AG04449 (cell line): Measurements from ENCODE around the gene SNN.

Experiments used
- CTCF ChIA-PET: fragments of 350-600 bp; formaldehyde crosslinking; extraction: SDS; loops from one replicate; lab custom pipeline; 2021; ENCODE audit warnings: antibody characterized with exemption; lab: Yijun Ruan, JAX
- POLR2A ChIA-PET: fragments of 400-600, 350-600 bp; formaldehyde crosslinking; extraction: SDS; loops from one replicate; lab custom pipeline; 2020; ENCODE audit warnings: antibody characterized with exemption, inconsistent platforms; lab: Yijun Ruan, JAX
- DNase-seq: peaks from one replicate; pipeline ENCODE4 v3.0.0-alpha.2; 2010; ENCODE audit warnings: low read depth, low spot score
- H3K4me3 ChIP-seq: 2 replicates; pipeline ENCODE4 v1.5.1; 2011; ENCODE audit warnings: low read depth, mild to moderate bottlenecking, control low read depth, low read length
- TF ChIP-seq, protein P1 (sequence below): IDR thresholded peaks from one replicate; pipeline ENCODE4 v1.5.1; 2011; ENCODE audit warnings: mild to moderate bottlenecking, moderate library complexity, low read length, control low read depth, inconsistent platforms; ENCODE audit not compliant: insufficient read depth; ENCODE audit errors: missing control alignments

SNN gene

DNA sequence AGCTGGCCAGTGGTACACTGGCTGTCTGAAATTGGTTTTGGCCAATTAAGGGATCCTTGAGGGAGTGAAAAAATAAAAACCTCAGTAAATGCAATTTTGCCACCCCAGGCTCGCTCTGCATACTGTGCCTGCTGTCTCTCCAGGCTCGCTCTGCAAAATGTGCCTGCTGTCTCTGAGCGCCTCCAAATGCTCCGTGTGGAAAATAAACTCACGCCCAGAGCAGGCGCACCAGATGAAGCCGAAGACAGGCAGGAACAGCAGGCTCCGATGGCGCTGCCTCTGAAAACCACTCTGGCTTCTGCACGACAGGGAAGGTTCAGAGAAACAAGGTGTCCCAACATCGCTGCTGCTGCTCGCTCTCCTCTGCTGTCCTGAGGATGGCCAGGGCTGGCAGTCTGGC, 29.1 kb downstream of the SNN start:
- ChIA-PET POLR2A (no interaction called here), CTCF (interaction anchor here (1.1 to 2.5 kb wide), 3 partner anchors 17 to 163 kb away, joined by 4 to 18 read pairs (median 7); no protein-coding TSS in a partner anchor)
- DNase-seq, result no peak
- no peak overlapping the region for H3K4me3 ChIP-seq
- TF ChIP-seq, protein P1, sequence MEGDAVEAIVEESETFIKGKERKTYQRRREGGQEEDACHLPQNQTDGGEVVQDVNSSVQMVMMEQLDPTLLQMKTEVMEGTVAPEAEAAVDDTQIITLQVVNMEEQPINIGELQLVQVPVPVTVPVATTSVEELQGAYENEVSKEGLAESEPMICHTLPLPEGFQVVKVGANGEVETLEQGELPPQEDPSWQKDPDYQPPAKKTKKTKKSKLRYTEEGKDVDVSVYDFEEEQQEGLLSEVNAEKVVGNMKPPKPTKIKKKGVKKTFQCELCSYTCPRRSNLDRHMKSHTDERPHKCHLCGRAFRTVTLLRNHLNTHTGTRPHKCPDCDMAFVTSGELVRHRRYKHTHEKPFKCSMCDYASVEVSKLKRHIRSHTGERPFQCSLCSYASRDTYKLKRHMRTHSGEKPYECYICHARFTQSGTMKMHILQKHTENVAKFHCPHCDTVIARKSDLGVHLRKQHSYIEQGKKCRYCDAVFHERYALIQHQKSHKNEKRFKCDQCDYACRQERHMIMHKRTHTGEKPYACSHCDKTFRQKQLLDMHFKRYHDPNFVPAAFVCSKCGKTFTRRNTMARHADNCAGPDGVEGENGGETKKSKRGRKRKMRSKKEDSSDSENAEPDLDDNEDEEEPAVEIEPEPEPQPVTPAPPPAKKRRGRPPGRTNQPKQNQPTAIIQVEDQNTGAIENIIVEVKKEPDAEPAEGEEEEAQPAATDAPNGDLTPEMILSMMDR, result no peak

DNA sequence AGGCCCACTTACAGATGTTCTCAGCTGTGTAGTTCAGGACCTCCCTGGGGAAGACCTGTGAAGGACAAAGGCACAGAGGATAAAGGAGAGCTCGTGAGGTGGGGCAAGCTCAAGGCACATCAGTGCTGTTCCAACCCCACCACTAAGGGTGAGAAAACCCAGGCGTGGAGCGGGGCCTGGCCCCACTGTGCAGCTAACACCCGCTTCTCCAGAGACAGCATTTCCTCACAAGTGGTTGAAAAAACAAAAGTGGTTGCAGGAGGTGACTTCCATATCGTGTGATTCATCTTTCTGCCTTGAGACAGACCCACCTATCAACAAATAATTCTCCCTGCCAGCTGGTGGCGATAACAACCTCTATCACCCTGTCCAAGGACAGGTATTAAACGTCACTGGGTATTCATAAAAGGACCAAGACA, 30.0 kb downstream of the SNN start:
- no peak overlapping the region for H3K4me3 ChIP-seq
- ChIA-PET CTCF (interaction anchor here (0.8 to 2.5 kb wide), 5 partner anchors 16 to 291 kb away, joined by 3 to 18 read pairs (median 4); no protein-coding TSS in a partner anchor), POLR2A (no interaction called here)
- no peak for DNase-seq
- TF ChIP-seq, protein P1, result no peak

DNA sequence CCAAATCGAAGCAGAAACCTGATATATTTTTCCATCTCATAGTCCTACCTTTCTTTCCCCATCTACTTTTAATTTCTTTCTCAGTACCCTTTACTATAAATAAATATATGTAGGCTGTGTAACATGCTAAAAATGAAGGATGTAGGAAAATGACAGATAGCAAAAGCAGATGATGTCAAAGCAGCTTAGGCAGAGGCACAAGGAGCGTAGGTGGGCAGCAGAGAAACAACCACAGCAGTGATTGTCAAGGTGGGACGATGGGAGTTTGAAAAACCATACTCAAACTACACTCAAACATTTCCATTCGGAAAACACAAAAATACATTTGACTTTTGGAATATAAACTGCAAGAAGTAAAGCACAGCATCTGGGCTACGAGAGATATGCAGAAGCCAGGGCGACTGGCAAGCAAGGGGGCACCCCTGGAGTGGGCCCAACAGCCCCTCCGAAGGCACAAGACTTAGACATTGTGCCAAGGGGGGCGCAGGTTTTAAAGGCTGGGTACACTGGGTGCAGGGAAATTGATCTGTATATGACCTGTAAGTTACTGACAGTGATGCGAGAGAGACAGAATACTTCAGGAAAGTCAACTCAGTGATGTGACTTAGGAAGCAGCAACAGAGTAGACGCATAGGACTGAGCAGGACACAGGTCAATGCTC, 31.1 kb downstream of the SNN start:
- ChIA-PET CTCF (interaction anchor here (1.1 to 1.6 kb wide), 4 partner anchors 12 to 291 kb away, joined by 3 to 5 read pairs (median 4); no protein-coding TSS in a partner anchor), POLR2A (no interaction called here)
- TF ChIP-seq, protein P1, result no peak
- no peak for DNase-seq
- no peak overlapping the region for H3K4me3 ChIP-seq

DNA sequence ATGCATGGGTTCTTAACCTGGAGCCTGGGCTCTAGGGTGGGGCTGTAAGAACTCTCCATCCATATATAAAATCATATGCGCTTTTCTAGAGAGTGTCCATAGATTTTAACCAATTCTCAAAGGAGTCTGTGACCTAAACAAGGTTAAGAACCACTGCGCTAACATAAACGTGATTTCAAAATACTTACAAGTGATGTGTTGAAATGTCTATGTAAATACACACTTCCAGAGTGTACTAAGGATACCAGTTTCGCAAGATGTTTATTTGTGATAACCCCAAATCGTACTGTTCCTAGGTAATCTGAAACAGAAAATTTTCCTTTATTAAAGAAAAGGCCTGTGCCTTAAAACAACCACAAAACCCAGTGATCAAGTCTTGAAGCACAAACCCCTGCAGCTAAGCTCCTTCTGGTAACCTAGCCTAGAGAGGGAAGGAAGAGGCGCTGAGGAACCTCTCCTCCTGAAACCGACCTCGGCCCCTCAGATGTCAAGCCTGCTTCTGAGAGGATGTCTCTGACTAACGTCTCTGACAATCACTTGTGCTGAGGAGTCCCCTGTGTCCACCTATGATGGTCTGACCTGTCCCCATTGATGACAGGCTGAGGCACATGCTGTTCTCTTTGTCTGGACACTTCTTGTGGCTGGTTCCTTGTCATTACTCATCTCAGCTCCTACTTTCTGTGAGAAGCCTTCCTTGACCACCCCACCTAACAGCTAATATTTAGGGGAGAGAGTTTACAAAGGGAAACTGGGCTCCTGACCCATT, 32.2 kb downstream of the SNN start:
- ChIA-PET POLR2A (interaction anchor here (0.6 kb wide), 1 partner anchor 15 kb away, joined by 3 read pairs; no protein-coding TSS in a partner anchor), CTCF (interaction anchor here (1.1 to 1.6 kb wide), 4 partner anchors 11 to 292 kb away, joined by 3 to 5 read pairs (median 4); no protein-coding TSS in a partner anchor)
- H3K4me3 ChIP-seq, result no peak overlapping the region
- TF ChIP-seq, protein P1, result no peak
- no peak for DNase-seq

DNA sequence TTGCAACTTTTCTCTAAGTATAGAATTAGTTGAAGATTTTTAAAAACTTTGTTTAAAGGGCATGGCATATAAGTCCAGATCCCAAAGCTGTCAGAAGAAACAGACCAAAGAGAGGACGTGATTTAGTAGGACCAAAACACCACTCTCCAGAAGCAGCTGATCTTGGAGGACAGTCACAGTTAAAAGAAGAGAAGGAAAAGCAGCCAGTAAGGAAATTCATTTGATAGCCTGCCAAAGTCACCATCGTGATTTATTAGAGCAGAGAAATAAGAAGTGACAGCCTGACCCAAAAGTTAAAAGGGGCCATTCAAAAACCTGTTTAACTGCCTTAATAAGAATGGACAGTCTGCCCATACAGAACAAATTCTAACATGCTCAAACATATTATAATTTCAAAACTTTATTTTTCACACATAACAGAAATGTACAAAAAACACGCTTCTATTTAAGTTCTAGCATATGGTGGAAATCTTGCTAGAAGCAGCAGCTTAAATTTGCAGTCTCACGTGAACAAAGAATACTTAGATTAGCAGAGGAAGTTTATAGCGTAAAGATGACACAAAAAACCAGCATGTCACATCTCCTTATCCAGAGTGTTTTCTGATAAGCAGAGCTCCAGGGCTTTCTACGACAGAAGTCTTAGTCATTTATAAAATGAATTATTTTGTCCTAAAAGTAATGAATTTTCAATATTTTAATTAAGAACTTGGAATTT, 37.2 kb downstream of the SNN start:
- no peak for DNase-seq
- POLR2A ChIA-PET, result no interaction called here
- TF ChIP-seq, protein P1, result no peak
- CTCF ChIA-PET, result interaction anchor here (0.9 to 2.7 kb wide), 3 partner anchors 92 to 333 kb away, joined by 4 to 11 read pairs (median 4); no protein-coding TSS in a partner anchor
- H3K4me3 ChIP-seq, result no peak overlapping the region
